GM10248 (cell line): ENCODE results near the gene ULK4.

Experiments used
- CTCF ChIA-PET: fragments of 300-600 bp; sonication (Branson Sonifier 250); formaldehyde crosslinking; extraction: SDS; loops from one replicate; lab custom pipeline; 2021; ENCODE audit warnings: antibody characterized with exemption; lab: Yijun Ruan, JAX
- POLR2A ChIA-PET: fragments of 350-650 bp; sonication (Branson Sonifier 250); formaldehyde crosslinking; extraction: SDS; loops from one replicate; lab custom pipeline; 2020; ENCODE audit warnings: antibody characterized with exemption; lab: Yijun Ruan, JAX
- DNase-seq: peaks from one replicate; pipeline ENCODE4 v3.0.0; 2012; ENCODE audit errors: extremely low spot score
- TF ChIP-seq, protein P1 (sequence below): IDR thresholded peaks from 2 replicates; pipeline ENCODE4 v1.5.1; 2012; ENCODE audit warnings: mild to moderate bottlenecking, low read depth; ENCODE audit errors: extremely low read depth, missing control alignments, control extremely low read depth

The ULK4 gene

GRCh38 chr3:41503998-41504623, 457.8 kb downstream of the ULK4 start:
- TF ChIP-seq, protein P1, sequence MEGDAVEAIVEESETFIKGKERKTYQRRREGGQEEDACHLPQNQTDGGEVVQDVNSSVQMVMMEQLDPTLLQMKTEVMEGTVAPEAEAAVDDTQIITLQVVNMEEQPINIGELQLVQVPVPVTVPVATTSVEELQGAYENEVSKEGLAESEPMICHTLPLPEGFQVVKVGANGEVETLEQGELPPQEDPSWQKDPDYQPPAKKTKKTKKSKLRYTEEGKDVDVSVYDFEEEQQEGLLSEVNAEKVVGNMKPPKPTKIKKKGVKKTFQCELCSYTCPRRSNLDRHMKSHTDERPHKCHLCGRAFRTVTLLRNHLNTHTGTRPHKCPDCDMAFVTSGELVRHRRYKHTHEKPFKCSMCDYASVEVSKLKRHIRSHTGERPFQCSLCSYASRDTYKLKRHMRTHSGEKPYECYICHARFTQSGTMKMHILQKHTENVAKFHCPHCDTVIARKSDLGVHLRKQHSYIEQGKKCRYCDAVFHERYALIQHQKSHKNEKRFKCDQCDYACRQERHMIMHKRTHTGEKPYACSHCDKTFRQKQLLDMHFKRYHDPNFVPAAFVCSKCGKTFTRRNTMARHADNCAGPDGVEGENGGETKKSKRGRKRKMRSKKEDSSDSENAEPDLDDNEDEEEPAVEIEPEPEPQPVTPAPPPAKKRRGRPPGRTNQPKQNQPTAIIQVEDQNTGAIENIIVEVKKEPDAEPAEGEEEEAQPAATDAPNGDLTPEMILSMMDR: no peak
- POLR2A ChIA-PET: no interaction called here
- CTCF ChIA-PET: interaction anchor here (0.9 kb wide), 1 partner anchor 23 kb away, joined by 3 read pairs; no protein-coding TSS in a partner anchor
- DNase-seq: no peak

DNA sequence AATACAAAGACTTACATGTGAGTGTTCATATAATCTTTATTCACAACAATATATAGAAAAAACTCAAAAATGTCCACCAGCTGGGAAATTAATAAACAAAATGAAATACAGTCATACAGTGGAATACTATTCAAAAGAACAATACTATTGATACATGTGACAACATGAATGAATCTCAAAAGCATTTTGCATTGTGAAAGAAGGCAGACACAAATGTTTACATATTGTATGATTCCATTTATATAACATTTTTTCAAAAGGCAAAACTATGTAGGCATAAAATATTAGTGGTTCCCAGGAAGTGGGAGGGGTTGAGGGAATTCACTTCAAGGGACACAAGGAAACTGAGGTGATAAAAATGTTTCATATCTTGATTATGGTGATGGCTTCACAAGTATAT, 459.4 kb downstream of the ULK4 start:
- CTCF ChIA-PET: no interaction called here

DNA sequence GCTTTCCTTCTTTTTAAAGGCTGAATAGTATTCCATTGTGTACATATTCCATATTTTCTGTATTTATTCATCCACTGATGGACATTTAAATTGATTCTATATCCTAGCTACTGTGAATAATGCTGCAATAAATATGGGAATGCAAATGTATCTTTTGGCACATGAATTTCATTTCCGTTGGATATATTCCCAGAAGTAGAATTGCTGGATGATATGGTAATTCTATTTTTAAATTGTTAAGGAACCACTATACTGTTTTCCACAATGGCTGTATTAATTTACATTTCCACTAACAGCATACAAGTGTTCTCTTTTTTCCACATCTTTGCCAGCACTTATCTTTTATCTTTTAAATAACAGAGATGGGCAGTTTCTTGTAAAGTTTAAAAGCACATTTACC, 459.9 kb downstream of the ULK4 start:
- CTCF ChIA-PET: no interaction called here
- DNase-seq: no peak
- TF ChIP-seq, protein P1: no peak
- POLR2A ChIA-PET: no interaction called here

More for the DNA sequence above, 459.4 kb downstream of the ULK4 start:
- no peak for DNase-seq
- TF ChIP-seq, protein P1: no peak
- POLR2A ChIA-PET: no interaction called here

- POLR2A ChIA-PET: no interaction called here
- TF ChIP-seq, protein P1: no peak
- CTCF ChIA-PET: interaction anchor here (0.7 to 1.5 kb wide), 2 partner anchors 26 to 49 kb away, joined by 3 read pairs; no protein-coding TSS in a partner anchor
- no peak for DNase-seq
Measured at GRCh38 chr3:41498847-41499246, 463.1 kb downstream of the ULK4 start.

DNA sequence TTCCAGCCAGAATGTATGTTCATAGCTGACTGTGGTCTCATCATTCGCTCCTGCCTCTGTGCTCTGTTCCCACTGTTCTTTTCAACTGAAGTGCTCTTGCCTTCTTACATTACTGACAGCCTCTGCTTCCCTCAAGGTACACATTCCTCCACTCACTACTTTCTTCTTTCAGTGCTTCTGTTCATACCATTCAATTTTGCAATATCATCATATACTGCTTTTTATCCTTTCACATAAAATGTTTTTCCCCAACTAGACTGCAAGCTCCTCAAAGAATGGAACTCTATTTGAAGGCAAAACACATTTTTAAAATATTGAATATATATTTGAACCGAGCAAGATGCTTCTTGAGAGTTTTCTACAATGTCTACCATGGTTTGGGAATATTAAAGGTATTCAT, 471.5 kb downstream of the ULK4 start:
- CTCF ChIA-PET: interaction anchor here (1.4 to 1.5 kb wide), 2 partner anchors 8 to 33 kb away, joined by 3 read pairs; no protein-coding TSS in a partner anchor

DNA sequence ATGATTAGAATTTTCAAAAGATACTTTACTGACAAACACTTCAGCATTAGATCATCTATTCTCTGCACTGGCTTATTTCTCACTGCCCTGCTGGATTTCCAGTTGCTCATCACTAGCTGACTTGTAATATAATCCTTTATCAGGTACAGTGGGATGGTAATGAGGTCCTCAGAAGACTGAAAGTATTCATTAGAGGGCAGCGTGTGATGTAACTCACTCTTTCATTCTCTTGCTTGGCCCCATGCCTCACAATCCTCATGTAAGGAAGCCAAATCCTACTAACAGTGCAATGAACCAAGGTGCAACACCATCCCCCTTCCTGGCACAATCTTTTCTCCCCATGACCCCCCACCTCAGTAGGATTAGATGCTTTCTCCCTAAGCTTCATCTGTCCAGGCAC, 472.7 kb downstream of the ULK4 start:
- TF ChIP-seq, protein P1: no peak
- POLR2A ChIA-PET: no interaction called here
- DNase-seq: no peak
- CTCF ChIA-PET: no interaction called here

More for the DNA sequence above, 471.5 kb downstream of the ULK4 start:
- TF ChIP-seq, protein P1: no peak
- POLR2A ChIA-PET: no interaction called here
- DNase-seq: no peak

DNA sequence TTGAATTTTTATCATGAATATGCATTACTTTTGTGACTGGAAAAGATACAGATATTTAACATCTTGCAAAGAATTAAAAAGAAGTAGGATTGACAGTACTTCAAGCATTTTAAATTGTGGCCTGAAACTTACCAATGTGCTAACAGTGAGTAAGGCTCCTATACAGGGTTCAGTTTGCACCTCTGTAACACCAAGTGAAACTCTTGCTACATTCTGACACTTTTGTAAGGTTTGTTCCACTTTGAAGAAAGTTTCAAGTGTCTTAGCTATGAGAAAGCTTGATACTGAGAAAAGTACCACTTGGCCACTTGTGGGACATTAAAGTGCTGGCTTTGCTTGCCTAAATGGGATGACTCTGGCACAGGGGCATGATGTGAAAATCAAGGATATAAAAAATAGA, 473.4 kb downstream of the ULK4 start:
- POLR2A ChIA-PET: no interaction called here
- TF ChIP-seq, protein P1: no peak
- CTCF ChIA-PET: no interaction called here
- no peak for DNase-seq
